PC-3 (cell line): Measurements from ENCODE around the gene TNFRSF18.
A peak's percentile ranks its signal among the peaks of the same experiment; 100 is the strongest.

ENCODE experiments used
- EZH2 ChIP-seq: fragments of 300-600 bp; sonication (generic); IDR thresholded peaks from one replicate; pipeline ENCODE4 v1.6.1; 2017; ENCODE audit warnings: antibody characterized with exemption, mild to moderate bottlenecking, low read length; ENCODE audit not compliant: unreplicated experiment
- TF ChIP-seq, protein P1 (sequence below): fragments of 300-600 bp; sonication (generic); conservative IDR thresholded peaks from 2 replicates; pipeline ENCODE4 v1.5.1; 2017; ENCODE audit warnings: antibody characterized with exemption, low read depth, mild to moderate bottlenecking, low read length

DNA sequence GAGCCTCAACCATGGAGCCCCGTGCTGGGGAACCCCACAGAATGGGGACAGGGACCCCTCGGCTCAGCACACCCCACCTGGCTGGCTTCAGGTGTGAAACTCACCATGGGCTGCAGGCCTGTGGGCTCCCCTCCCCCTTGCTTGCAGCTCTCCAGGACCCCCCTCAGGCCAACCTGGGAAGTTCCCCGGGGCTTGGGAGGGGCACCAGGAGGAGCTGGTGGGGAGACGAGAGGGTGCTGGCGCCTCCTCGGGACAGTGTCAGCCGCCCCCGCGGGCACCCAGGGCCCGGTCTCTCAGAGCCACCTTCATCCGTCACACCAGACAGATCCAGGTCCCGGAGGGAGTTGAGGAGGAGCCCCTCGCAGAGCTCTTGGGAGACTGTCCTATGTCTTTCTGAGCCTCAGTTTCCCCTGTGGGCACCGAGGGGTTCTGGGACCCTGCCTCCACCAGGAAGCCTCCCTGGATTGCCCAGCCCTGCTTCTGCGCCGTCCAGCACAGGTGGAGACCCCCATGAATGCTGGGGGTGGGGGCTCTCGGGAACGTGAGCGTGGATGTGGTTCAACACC, 657 bp upstream of the TNFRSF18 start:
- TF ChIP-seq, protein P1, sequence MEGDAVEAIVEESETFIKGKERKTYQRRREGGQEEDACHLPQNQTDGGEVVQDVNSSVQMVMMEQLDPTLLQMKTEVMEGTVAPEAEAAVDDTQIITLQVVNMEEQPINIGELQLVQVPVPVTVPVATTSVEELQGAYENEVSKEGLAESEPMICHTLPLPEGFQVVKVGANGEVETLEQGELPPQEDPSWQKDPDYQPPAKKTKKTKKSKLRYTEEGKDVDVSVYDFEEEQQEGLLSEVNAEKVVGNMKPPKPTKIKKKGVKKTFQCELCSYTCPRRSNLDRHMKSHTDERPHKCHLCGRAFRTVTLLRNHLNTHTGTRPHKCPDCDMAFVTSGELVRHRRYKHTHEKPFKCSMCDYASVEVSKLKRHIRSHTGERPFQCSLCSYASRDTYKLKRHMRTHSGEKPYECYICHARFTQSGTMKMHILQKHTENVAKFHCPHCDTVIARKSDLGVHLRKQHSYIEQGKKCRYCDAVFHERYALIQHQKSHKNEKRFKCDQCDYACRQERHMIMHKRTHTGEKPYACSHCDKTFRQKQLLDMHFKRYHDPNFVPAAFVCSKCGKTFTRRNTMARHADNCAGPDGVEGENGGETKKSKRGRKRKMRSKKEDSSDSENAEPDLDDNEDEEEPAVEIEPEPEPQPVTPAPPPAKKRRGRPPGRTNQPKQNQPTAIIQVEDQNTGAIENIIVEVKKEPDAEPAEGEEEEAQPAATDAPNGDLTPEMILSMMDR = peak; percentile 31; the same call in 1 of the 2 replicates
- TF ChIP-seq EZH2 = no peak
